HG03342 (cell line): ENCODE results near the gene LTB4R.

ENCODE experiments used
- ATAC-seq: cut with Tn5 transposase; IDR thresholded peaks from one replicate; pipeline ENCODE4 v1.9.1; 2021; ENCODE audit warnings: mild to moderate bottlenecking, moderate library complexity; ENCODE audit not compliant: unreplicated experiment

The LTB4R gene

DNA sequence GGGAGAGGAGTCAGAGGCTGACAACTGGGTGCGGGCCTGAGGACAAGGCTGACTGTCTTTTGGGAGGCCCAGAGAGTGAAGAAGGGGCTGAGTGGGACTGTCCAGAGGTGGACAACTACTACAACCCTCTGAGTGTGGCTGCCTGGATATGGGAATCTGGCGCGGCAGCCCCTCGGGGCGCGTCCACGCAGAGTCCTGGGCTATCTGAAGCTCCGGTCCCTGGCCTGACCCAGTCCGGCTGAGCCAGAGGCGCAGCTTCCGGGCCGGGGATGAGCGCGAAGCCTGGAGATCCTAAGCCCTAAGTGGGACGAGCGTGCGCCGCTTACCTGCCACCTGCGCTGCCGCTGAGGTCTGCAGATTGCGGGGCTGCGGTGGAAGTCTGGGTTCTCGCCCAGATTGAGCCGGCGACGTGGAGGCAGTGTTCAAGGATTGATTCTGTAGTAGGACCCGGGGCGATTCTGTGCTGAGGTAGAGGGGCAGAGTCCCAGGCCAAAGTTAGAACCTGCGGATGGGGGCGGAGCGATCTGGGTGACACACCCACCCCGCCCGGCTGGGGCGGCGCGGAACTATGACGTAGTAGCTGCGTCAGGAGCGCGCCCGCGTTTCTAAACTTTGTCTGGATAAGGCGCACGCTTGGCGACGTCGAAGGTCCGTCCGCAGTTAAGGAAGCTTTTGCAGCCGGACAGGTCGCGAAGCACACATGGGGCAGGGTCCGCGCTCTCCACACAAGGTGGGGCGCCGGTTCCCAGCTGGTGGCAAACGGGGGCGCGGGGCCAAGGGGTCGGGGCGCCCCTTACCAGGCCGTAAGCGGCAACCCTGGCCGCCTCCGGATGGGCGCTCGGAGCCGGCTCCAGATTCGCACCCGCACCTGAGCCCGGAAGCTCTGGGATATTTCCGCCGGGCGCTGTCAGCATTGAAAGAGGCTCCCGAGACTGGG lies 11.8 kb upstream of the LTB4R start, which contains the start of the genes DHRS1 and NOP9:
Gene DHRS1, minus strand, starts transcription at position 526 of the 937 bp plus-strand sequence. CDS start 674 bp downstream, outside the sequence.
Gene NOP9, plus strand, starts transcription at position 596 of the 937 bp plus-strand sequence. Its CDS starts 105 bp downstream, at position 701.
- ATAC-seq, result peak; percentile 51

DNA sequence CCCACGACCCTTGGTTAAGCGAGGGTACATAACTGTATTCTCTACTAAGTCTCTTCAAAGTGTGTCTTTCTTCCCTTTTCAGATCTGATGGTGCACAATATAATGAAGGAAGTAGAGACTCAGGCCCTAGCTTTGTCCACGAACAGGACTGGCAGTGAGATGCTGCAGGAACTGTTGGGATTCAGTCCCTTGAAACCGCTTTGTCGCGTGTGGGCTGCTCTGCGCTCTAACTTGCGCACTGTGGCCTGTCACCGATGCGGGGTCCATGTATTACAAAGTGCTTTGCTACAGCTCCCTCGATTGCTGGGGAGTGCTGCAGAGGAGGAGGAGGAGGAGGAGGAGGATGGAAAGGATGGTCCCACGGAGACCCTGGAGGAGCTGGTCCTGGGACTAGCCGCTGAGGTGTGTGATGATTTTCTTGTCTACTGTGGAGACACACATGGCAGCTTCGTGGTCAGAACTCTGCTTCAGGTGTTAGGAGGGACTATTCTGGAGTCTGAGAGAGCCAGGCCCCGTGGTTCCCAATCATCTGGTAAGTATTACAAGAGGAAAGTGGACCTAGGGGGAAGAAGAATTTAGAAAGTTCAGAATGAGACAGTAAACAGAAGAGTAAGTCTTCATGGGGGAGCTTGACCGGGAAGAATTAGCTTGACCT lies 10.8 kb upstream of the LTB4R start:
- ATAC-seq, result no peak

DNA sequence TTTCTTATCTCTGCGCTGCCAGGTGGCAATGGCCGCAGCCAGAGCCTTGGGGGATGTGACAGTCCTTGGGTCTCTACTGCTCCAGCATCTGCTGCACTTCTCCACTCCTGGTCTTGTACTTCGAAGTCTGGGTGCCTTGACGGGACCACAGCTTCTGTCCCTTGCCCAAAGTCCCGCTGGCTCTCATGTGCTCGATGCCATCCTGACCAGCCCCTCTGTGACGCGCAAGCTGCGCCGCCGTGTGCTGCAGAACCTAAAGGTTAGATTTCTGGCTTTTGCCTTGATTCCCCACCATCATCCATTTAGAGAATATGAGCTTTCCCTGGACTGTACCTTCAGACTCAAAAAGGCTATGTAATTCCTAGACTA lies 7.3 kb upstream of the LTB4R start:
- no peak for ATAC-seq

DNA sequence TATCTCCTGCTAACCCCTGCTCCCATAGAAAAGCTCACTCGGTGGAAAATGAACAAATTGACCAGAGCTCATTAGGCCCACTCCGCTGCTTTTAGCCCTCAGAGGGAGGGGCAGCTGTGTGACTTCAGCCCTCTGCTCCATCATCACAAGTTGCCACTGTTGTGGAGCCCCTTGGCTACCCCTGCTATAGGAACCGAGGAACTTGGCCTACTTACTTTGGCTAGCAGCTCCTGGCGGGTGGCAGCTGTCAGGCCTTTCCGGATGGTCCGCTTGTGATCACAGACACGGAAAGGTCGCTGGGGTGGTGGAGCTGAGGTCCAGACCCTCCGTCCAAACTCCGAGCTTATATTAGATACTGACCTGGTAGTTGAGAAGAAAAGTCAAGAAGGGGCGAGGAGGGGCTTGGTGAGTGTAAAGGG lies 4.1 kb upstream of the LTB4R start:
- no peak for ATAC-seq

DNA sequence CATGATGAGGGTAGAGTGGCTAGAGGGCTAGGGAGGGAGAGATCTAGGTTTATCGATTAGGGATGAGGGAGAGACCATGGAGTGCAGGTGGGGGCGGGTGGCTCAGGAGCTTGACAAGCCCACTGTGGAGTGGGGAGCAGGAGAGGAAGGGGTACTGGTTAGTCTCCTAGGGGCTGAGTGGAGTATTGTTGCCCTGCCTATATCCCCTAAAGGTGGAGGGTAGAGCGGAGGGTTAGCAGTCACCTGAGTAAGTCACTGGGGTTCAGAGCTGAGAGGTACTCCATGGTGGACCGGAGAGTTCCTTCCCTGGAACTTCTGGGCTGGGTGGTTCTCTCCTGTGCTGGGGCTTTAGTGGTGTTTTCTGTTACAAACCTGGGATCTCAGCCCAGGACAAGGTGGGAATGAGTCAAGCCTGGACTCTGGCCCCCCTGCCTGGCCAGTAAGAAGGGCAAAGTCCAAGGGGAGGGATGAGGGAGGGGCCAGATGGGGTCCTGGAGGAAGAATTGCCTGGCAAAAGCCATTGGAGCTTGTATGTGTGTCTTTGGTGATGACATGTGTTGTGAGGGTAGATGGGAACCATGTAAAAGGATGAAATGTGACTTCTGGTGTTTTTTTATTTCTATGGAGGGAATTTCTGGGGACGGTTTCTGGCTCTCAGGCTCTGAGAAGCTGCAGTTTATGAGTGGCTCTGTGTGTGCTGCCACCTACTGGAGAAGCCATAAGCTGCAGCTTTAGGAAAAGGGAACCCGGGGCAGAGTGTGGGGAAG lies 3.5 kb upstream of the LTB4R start, which contains the start of gene CIDEB:
Gene CIDEB, minus strand, starts transcription at position 403 of the 767 bp plus-strand sequence. Its CDS starts 119 bp downstream, at position 284.
- ATAC-seq, result peak; percentile 34

DNA sequence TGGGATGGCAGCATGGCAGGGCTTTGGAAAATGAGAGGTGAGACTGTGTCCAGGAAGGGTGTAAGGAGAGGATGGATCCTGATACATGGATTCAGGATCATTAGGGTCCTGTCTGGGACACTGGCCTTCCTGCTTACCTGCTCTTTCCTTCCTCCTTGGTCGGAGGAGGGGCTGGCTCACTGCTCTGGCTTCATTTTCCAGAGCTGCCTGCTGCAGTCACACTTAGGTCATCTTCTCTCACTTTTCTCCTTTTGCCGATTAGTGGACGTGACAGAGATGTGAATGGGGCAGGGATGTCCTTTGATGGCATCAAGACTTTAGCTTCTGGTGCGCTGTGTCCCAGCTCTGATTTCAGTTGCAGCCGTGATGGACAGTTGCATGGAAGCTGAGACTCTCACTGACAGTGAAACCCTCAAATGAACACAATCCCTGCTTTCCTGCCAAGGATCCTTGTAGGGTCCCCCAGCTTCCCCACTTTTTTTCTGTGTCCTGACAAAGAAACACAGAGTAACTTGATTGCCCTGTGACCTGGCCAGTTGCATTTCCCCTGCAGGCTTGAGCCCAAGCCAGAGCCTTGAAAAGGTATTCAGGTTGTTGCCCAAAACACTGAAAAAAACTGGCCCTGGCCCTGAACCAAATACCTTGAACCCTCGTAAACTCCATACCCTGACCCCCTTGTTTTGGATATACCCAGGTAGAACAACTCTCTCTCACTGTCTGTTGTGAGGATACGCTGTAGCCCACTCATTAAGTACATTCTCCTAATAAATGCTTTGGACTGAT lies 2.8 kb upstream of the LTB4R start:
- no peak for ATAC-seq

DNA sequence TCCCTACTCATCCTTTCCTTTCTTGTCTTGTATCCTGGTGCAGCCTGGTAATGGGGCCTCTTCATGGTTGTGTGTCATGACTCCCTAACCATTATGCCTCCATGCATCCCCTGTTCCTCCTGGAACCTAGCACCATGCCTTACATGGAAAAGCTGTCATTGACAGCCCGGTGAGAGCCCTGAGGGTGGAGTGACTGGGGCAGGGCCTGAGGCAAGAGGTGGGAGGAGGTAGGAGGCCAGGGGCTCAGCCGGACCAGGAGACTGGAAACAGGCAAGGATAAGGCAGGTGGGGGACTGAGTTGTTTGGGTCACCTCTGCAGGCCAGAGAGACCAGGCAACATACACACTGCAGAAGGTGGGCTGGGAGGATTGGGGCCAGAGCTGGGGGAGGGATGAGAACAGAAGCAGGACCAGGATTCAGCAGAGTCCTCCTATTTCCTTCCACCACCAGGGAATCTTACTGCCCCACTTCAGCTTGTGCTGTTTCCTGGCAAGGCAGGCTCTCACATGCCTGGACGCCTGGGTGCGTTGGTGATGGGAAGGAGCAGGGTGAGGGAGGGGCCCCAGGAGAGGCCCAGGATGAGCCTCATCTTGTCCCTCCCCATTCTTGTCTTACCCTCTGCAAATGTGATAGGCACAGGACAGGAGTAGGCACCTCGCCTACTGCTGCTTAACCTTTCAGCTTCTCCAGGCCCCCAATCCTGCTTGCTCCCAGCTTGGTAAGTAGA lies 1.6 kb upstream of the LTB4R start, which contains the start of gene LTB4R2:
Gene LTB4R2, plus strand, starts transcription at position 603 of the 727 bp plus-strand sequence. CDS start 525 bp downstream, outside the sequence.
- no peak for ATAC-seq

DNA sequence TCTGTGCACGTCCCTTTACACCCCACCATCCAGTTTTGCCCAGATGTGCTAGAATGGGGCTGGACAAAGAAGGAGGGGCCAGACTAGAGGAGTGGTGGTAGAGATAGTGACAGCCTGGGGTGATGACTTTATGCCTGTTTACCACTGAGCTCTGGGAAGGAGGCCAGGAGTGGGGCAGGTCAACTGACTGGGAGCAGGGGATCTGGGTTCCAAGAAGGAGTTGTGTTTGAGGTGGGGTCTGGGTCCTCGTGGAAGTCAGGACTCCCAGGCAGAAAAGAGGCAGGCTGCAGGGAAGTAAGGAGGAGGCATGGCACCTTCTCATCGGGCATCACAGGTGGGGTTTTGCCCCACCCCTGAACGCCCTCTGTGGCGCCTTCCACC lies 1.0 kb upstream of the LTB4R start:
- no peak for ATAC-seq

DNA sequence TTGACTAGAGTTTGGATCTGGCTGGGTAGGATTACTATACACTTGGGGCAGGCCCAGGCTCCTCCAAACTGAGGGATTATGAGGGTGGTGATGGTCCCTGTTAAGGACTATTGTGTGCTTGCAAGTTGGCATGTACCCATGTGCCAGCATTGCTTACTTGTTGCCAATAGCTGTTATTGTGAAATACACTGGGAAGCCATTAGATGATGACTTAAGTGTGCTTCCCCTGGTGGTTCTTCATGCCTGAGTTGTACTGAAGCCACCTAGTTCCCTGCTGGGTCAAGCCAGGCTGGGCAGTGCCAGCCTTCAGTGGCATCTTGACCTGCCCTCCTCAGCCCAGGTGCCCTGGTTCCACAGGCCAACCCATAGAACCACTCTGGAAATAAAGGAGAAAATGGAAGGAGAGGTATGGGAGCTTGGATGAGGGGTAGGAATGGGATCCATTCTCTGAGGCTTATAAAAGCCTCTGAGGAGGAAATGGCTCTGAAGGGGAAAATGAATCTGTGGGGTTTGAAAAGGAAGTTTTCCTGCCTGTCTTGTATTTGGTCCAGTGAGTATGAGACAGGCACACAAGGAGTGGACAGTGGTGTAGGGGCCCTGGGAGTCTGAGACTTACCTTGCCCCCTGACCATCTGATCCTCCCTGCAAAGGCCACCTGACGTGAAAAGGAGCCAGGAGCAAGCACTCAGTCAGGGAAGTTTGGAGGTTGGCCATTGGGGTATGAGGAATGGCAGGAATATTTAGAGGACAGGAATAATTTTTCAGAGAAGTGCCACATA lies 724 bp downstream of the LTB4R start:
- ATAC-seq, result no peak

DNA sequence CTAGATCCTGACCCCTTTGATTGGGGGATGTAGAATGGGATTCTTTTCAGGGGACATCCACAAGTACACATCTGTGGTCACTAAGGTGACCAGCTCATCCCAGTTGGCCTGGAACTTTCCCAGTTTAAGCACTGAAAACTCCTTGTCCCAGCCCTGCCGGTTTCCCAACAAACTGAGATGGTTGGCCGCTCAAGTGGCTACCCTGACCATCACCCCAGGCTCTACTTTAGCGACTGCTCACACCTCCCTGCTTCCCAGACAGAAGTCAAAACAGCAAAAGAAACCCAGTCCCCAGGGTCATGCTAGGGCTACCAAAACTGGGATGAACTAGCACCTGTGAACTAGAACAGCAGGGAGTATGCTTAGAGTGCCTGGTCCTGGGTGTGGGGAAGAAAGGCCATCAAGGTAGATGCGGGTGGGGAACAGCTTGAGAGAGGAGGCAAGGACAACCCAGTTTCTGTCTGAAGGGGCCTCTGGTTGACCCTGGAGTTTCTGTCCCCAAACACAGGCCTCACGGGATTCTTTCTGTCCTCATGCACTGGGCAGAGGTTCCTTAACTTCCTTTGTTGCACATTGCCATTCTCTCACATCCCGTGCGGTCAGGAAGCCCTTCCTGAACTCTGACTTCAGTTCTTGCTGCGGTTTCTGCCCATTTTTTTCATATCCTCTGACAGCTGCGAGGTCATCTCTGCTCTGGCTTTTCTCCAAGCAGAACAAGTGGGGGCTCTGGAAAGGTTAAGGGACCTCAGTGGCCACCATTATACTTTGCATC lies 1.6 kb downstream of the LTB4R start:
- ATAC-seq, result no peak

DNA sequence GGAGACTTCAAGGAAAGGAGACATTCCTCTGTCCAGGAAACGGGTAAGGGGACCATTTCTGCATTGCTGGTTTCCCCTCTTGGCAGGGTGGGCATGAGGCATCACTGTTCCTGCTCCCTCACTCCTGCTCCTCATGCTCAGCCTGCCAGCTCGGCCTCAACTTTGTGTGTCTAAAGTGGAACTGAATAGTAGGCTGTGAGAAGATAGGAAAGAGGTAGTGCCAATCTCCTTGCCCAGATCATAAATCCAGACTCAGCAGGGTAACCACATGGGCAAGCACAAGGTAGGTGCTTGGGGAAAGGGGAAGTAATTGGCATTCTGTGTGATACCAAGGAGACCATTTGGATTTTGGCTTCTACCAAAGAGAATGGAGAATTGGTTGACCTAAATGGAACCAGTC lies 2.6 kb downstream of the LTB4R start:
- ATAC-seq, result no peak

DNA sequence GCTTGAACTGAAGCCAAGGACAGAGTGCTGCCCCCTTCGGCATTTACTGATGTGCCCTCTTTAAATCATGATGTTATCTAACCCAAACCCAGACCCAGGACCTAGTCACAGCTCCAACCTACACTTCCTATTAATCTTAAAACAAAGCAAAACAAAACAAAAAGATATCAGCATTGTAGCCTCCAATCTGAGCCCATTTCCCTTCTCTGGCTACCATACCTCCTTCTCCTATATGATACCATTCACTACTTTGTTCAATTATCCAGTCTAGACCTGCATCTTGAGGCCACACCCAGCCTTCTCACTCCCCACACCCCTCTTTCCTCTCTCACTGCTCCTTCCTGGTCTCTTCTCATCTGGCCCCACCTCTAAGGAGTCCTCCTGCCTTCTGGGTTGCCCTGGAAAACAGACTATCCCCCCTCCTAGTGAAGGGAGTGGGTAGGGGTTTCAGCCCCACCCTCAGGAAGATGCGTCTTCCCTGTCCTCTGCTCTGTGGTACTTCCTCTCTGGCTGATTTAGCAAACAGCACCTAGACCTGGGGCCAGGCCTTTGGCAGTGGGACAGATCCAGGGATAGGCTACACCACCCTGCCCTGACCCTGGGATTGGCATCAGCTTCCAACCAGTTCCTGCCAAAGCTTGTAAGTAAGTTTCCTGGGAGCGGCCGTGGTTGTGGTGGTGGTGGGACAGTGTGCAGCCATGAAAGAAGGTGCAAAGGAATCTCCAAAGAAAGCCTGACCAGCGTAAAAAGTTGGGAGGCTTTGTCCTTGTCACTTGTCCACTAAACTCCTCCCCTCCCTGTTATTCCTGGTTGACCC lies 3.3 kb downstream of the LTB4R start:
- ATAC-seq, result no peak

DNA sequence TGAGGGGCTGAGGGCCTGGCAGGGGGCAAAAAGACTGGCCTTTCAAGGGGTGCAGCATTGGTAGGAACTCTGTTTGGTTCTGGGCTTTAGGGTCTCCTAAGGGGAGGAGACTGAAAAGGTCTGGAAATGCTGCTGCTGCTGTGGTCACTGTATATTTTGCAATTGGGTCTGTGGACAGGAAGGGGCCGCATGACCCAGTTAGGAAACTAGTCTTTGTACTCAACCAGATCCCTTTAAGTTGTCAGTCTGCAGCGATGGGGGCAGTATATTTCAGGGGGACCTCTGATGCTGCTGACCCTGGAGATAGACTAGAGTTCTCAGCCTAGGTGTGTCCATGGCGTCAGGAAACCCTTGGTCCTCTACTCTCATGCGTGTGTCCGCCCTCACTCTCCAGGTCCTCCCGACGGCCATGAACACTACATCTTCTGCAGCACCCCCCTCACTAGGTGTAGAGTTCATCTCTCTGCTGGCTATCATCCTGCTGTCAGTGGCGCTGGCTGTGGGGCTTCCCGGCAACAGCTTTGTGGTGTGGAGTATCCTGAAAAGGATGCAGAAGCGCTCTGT lies 4.0 kb downstream of the LTB4R start:
- no peak for ATAC-seq

DNA sequence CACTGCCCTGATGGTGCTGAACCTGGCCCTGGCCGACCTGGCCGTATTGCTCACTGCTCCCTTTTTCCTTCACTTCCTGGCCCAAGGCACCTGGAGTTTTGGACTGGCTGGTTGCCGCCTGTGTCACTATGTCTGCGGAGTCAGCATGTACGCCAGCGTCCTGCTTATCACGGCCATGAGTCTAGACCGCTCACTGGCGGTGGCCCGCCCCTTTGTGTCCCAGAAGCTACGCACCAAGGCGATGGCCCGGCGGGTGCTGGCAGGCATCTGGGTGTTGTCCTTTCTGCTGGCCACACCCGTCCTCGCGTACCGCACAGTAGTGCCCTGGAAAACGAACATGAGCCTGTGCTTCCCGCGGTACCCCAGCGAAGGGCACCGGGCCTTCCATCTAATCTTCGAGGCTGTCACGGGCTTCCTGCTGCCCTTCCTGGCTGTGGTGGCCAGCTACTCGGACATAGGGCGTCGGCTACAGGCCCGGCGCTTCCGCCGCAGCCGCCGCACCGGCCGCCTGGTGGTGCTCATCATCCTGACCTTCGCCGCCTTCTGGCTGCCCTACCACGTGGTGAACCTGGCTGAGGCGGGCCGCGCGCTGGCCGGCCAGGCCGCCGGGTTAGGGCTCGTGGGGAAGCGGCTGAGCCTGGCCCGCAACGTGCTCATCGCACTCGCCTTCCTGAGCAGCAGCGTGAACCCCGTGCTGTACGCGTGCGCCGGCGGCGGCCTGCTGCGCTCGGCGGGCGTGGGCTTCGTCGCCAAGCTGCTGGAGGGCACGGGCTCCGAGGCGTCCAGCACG lies 4.7 kb downstream of the LTB4R start:
- no peak for ATAC-seq

DNA sequence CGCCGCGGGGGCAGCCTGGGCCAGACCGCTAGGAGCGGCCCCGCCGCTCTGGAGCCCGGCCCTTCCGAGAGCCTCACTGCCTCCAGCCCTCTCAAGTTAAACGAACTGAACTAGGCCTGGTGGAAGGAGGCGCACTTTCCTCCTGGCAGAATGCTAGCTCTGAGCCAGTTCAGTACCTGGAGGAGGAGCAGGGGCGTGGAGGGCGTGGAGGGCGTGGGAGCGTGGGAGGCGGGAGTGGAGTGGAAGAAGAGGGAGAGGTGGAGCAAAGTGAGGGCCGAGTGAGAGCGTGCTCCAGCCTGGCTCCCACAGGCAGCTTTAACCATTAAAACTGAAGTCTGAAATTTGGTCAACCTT lies 5.3 kb downstream of the LTB4R start:
- no peak for ATAC-seq
